ENCODE results near the gene GLCE. TPM values are rescaled to one million over a fixed set of nuclear protein-coding genes. Genes with fewer than 3 reads are reported as not detected.

The GLCE gene
- total RNA-seq, 3 donors from 2014 or later (not counting 1 experiment from before 2014, with no cell fraction given) = 2.0 to 4.5 (median 3.4) TPM

- H3K27ac Mint-ChIP-seq = no peak overlapping the region
- Histone ChIP-seq H3K9me3 (ENCODE audit: control insufficient read depth, insufficient read depth, low read length) (no peaks in the 10 kb centered on the region), H3K4me1 (ENCODE audit: control insufficient read depth, insufficient read depth, low read length) (no peaks in the 10 kb centered on the region), H3K36me3 (ENCODE audit: control insufficient read depth, insufficient read depth, low read length) (no peaks in the 10 kb centered on the region), H3K27me3 (ENCODE audit: control insufficient read depth, insufficient read depth, low read length) (no peaks in the 10 kb centered on the region), H3K4me3 (ENCODE audit: low read length) (no peak overlapping the region), H3K27ac (ENCODE audit: low read length) (no peak overlapping the region)
- H3K36me3 Mint-ChIP-seq = no peaks in the 10 kb centered on the region
- no peak for TF ChIP-seq CTCF (IDR thresholded peaks at IDR 0.05)
- ATAC-seq (no peak), DNase-seq (no peak)
- 92% methylated on average over 8 of the region's 8 CpGs for WGBS (ENCODE audit: insufficient coverage)
- H3K4me3 Mint-ChIP-seq = no peak overlapping the region
- intact Hi-C loops (cut with micrococcal nuclease) = no loop called here
- H3K27me3 Mint-ChIP-seq (ENCODE audit: low read depth in 2 of 2) = peaks cover 0 to 3% of the 10 kb centered on the region in 2 donors
- no peaks in the 10 kb centered on the region for H3K9me3 Mint-ChIP-seq
- H3K4me1 Mint-ChIP-seq = no peaks in the 10 kb centered on the region
These were observed 154.3 kb downstream of the GLCE start for GRCh38 chr15:69314736-69315135.

DNA sequence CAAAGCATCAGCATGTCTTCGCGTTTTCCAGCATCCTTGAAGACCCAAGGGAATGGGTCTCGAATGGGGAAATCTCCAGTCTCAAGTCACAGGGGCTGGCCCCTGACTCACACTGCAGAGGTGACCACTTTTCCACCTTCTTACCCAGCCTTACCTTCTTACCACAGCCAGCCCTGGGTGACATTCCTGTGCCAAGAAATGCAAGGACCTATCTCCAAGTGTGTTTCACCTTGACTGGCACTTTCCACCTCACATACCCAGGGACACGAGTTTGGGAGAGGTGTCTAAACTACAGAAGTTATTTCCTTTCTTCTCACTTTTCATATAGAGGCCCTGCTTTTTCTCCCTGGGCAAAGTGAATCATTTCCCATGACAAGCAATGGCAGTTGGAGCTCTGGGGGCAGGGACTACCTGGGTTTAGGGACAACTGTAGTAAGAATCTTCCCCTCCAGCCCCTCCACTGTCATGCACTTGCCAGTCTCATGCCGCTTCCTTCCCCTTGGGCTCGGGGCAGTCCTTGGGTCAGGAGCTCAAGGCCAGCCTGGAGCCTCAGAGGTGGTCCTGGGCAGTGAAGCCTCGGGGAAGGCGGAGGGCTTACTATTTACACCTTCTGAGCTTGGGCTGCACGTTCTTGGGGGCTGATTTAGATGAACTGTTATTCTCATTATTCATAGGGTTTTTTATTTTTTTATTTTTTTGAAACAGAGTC is 155.1 kb downstream of the GLCE start:
- H3K4me3 ChIP-seq (ENCODE audit: low read length) = no peak overlapping the region
- WGBS (ENCODE audit: insufficient coverage) = 77% methylated on average over 9 of the region's 9 CpGs
- H3K27me3 Mint-ChIP-seq (ENCODE audit: low read depth in 2 of 2) = peaks cover 0 to 3% of the 10 kb centered on the region in 2 donors
- H3K27ac ChIP-seq (ENCODE audit: low read length) = no peak overlapping the region
- H3K9me3 Mint-ChIP-seq = no peaks in the 10 kb centered on the region
- H3K4me3 Mint-ChIP-seq = no peak overlapping the region
- H3K4me1 Mint-ChIP-seq = no peaks in the 10 kb centered on the region
- no peak for TF ChIP-seq CTCF (IDR thresholded peaks at IDR 0.05)
- H3K36me3 ChIP-seq (ENCODE audit: control insufficient read depth, insufficient read depth, low read length) = no peaks in the 10 kb centered on the region
- H3K36me3 Mint-ChIP-seq = no peaks in the 10 kb centered on the region
- DNase-seq (no peak), ATAC-seq (no peak)
- no peaks in the 10 kb centered on the region for H3K9me3 ChIP-seq (ENCODE audit: control insufficient read depth, insufficient read depth, low read length)
- H3K4me1 ChIP-seq (ENCODE audit: control insufficient read depth, insufficient read depth, low read length) = no peaks in the 10 kb centered on the region
- intact Hi-C loops (cut with micrococcal nuclease) = no loop called here
- H3K27ac Mint-ChIP-seq = no peak overlapping the region
- no peaks in the 10 kb centered on the region for H3K27me3 ChIP-seq (ENCODE audit: control insufficient read depth, insufficient read depth, low read length)

- no peak overlapping the region for H3K27ac ChIP-seq (ENCODE audit: low read length)
- no peak for TF ChIP-seq CTCF (IDR thresholded peaks at IDR 0.05)
- Mint-ChIP-seq H3K27ac (no peak overlapping the region), H3K27me3 (ENCODE audit: low read depth in 2 of 2) (peaks cover 2 to 3% of the 10 kb centered on the region in 2 donors), H3K4me1 (no peaks in the 10 kb centered on the region), H3K4me3 (no peak overlapping the region), H3K9me3 (no peaks in the 10 kb centered on the region), H3K36me3 (no peaks in the 10 kb centered on the region)
- intact Hi-C loops (cut with micrococcal nuclease) = no loop called here
- H3K27me3 ChIP-seq (ENCODE audit: control insufficient read depth, insufficient read depth, low read length) = no peaks in the 10 kb centered on the region
- DNase-seq = no peak
- WGBS (ENCODE audit: insufficient coverage) = 84% methylated on average over 6 of the region's 8 CpGs
- no peaks in the 10 kb centered on the region for H3K9me3 ChIP-seq (ENCODE audit: control insufficient read depth, insufficient read depth, low read length)
- H3K36me3 ChIP-seq (ENCODE audit: control insufficient read depth, insufficient read depth, low read length) = no peaks in the 10 kb centered on the region
- no peak overlapping the region for H3K4me3 ChIP-seq (ENCODE audit: low read length)
- H3K4me1 ChIP-seq (ENCODE audit: control insufficient read depth, insufficient read depth, low read length) = no peaks in the 10 kb centered on the region
- no peak for ATAC-seq
These were observed 155.9 kb downstream of the GLCE start for GRCh38 chr15:69316291-69316690.

DNA sequence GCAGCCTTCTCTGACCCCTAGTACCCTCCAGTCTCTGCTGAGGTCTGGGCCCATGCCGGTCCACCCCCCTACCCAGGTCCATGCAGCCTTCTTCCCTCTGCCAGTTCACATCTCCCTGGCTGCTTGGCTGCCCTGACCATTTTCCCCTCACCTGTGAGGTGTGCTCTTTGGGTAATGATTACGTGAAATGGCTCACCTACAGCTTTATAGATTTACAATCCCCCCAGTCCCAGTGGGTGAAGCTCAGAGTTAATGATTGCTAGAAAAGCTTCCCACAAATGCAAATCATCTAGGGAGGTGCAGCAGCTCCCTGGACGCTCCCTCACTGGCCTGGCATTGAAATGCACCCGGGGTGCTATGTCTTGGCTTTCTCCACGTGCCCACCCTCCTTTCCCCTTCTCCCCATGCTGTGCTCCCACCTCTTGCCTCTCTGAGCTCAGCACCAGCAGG is 157.0 kb downstream of the GLCE start:
- no peaks in the 10 kb centered on the region for H3K4me1 ChIP-seq (ENCODE audit: control insufficient read depth, insufficient read depth, low read length)
- no peak for TF ChIP-seq CTCF (IDR thresholded peaks at IDR 0.05)
- Mint-ChIP-seq H3K4me1 (no peaks in the 10 kb centered on the region), H3K36me3 (no peaks in the 10 kb centered on the region), H3K27me3 (ENCODE audit: low read depth in 2 of 2) (peaks cover under 1 to 7% of the 10 kb centered on the region in 2 donors), H3K27ac (no peak overlapping the region), H3K4me3 (no peak overlapping the region), H3K9me3 (no peaks in the 10 kb centered on the region)
- intact Hi-C loops (cut with micrococcal nuclease) = no loop called here
- H3K4me3 ChIP-seq (ENCODE audit: low read length) = no peak overlapping the region
- WGBS (ENCODE audit: insufficient coverage) = 76% methylated on average over 4 of the region's 5 CpGs
- no peaks in the 10 kb centered on the region for H3K9me3 ChIP-seq (ENCODE audit: control insufficient read depth, insufficient read depth, low read length)
- H3K27ac ChIP-seq (ENCODE audit: low read length) = no peak overlapping the region
- no peak for ATAC-seq
- no peaks in the 10 kb centered on the region for H3K27me3 ChIP-seq (ENCODE audit: control insufficient read depth, insufficient read depth, low read length)
- no peaks in the 10 kb centered on the region for H3K36me3 ChIP-seq (ENCODE audit: control insufficient read depth, insufficient read depth, low read length)
- no peak for DNase-seq

Data from natural killer cell (primary cell).